HEK293 (cell line): ENCODE measurements around the gene USF3.

Source experiments
- CTCF ChIA-PET: fragments of 350-600 bp; formaldehyde crosslinking; extraction: SDS; loops from one replicate; lab custom pipeline; 2021; ENCODE audit warnings: antibody characterized with exemption; lab: Yijun Ruan, JAX
- POLR2A ChIA-PET: fragments of 300-600 bp; formaldehyde crosslinking; extraction: SDS; loops from one replicate; lab custom pipeline; 2020; ENCODE audit warnings: antibody characterized with exemption, inconsistent platforms; lab: Yijun Ruan, JAX
- H3K27ac ChIP-seq: fragments of 200-500 bp; sonication (Bioruptor generic); 2 replicates; pipeline ENCODE4 v1.5.1; 2014; ENCODE audit warnings: low read depth, low read length, control low read depth, inconsistent platforms; ENCODE audit errors: extremely low read depth
- H3K36me3 ChIP-seq, 2 experiments: fragments of 200-500 bp in 1 of 2; sonication (Bioruptor generic) in 1 of 2; 1 replicate in 1 of 2; 2 replicates in 1 of 2; pipeline ENCODE4 v1.5.1; 2014 to 2017; ENCODE audit warnings: inconsistent platforms in 2 of 2, low read length in 2 of 2; ENCODE audit not compliant: control insufficient read depth in 2 of 2, insufficient read depth in 1 of 2
- H3K4me1 ChIP-seq: fragments of 200-500 bp; sonication (Bioruptor generic); 2 replicates; pipeline ENCODE4 v1.5.1; 2014; ENCODE audit warnings: mild to moderate bottlenecking, low read length, inconsistent platforms; ENCODE audit not compliant: control insufficient read depth, insufficient read depth
- H3K4me3 ChIP-seq: 2 replicates; pipeline ENCODE4 v1.5.1; 2011; ENCODE audit warnings: low read depth, mild to moderate bottlenecking, control low read depth, low read length, moderate library complexity
- H3K9me3 ChIP-seq: fragments of 200-500 bp; sonication (Bioruptor generic); 2 replicates; pipeline ENCODE4 v1.5.1; 2014; ENCODE audit warnings: low read depth, low read length, inconsistent platforms; ENCODE audit not compliant: control insufficient read depth, insufficient read depth
- BCL11A ChIP-seq: fragments of 450-650 bp; formaldehyde crosslinking; IDR thresholded peaks from 2 replicates; pipeline ENCODE4 v1.5.1; 2016; ENCODE audit warnings: low read depth, missing biosample characterization, missing genetic modification characterization
- GFI1B ChIP-seq: fragments of 450-650 bp; formaldehyde crosslinking; IDR thresholded peaks from 2 replicates; pipeline ENCODE4 v1.5.1; 2016; ENCODE audit warnings: missing biosample characterization, missing genetic modification characterization
- GLIS1 ChIP-seq: fragments of 450-650 bp; formaldehyde crosslinking; IDR thresholded peaks from 2 replicates; pipeline ENCODE4 v1.5.1; 2016; ENCODE audit warnings: missing biosample characterization, missing genetic modification characterization
- GLIS2 ChIP-seq: fragments of 450-650 bp; formaldehyde crosslinking; IDR thresholded peaks from 2 replicates; pipeline ENCODE4 v1.5.1; 2016; ENCODE audit warnings: missing biosample characterization, missing genetic modification characterization
- KLF7 ChIP-seq: fragments of 450-650 bp; formaldehyde crosslinking; IDR thresholded peaks from 2 replicates; pipeline ENCODE4 v1.5.1; 2016; ENCODE audit warnings: missing biosample characterization, missing genetic modification characterization, borderline replicate concordance
- ZBTB21 ChIP-seq: fragments of 450-650 bp; formaldehyde crosslinking; IDR thresholded peaks from 2 replicates; pipeline ENCODE4 v1.5.1; 2017; ENCODE audit warnings: missing biosample characterization, missing genetic modification characterization
- ZFP3 ChIP-seq: fragments of 450-650 bp; formaldehyde crosslinking; IDR thresholded peaks from 2 replicates; pipeline ENCODE4 v1.5.1; 2016; ENCODE audit warnings: low read depth, missing biosample characterization, missing genetic modification characterization
- ZNF121 ChIP-seq: fragments of 450-650 bp; formaldehyde crosslinking; IDR thresholded peaks from 2 replicates; pipeline ENCODE4 v1.5.1; 2016; ENCODE audit warnings: missing biosample characterization, missing genetic modification characterization
- ZNF174 ChIP-seq: fragments of 450-650 bp; formaldehyde crosslinking; IDR thresholded peaks from 2 replicates; pipeline ENCODE4 v1.5.0; 2017; ENCODE audit warnings: missing biosample characterization, mild to moderate bottlenecking, missing genetic modification characterization
- ZNF175 ChIP-seq: fragments of 450-650 bp; formaldehyde crosslinking; IDR thresholded peaks from 2 replicates; pipeline ENCODE4 v1.5.1; 2016; ENCODE audit warnings: missing biosample characterization, missing genetic modification characterization
- ZNF214 ChIP-seq: fragments of 450-650 bp; formaldehyde crosslinking; IDR thresholded peaks from 2 replicates; pipeline ENCODE4 v1.5.1; 2017; ENCODE audit warnings: missing biosample characterization, mild to moderate bottlenecking, missing genetic modification characterization, borderline replicate concordance
- ZNF239 ChIP-seq: fragments of 450-650 bp; formaldehyde crosslinking; IDR thresholded peaks from 2 replicates; pipeline ENCODE4 v1.5.1; 2016; ENCODE audit warnings: missing biosample characterization, missing genetic modification characterization
- ZNF311 ChIP-seq: fragments of 450-650 bp; formaldehyde crosslinking; IDR thresholded peaks from 2 replicates; pipeline ENCODE4 v1.5.1; 2017; ENCODE audit warnings: missing biosample characterization, missing genetic modification characterization, borderline replicate concordance
- ZNF324 ChIP-seq: fragments of 450-650 bp; formaldehyde crosslinking; IDR thresholded peaks from 2 replicates; pipeline ENCODE4 v1.5.1; 2016; ENCODE audit warnings: missing biosample characterization, missing genetic modification characterization
- ZNF341 ChIP-seq: fragments of 450-650 bp; formaldehyde crosslinking; IDR thresholded peaks from 2 replicates; pipeline ENCODE4; 2016; ENCODE audit warnings: low read depth, missing biosample characterization, missing genetic modification characterization
- ZNF350 ChIP-seq: fragments of 450-650 bp; formaldehyde crosslinking; IDR thresholded peaks from 2 replicates; pipeline ENCODE4 v1.5.0; 2017; ENCODE audit warnings: missing biosample characterization, mild to moderate bottlenecking, missing genetic modification characterization
- ZNF394 ChIP-seq: fragments of 450-650 bp; formaldehyde crosslinking; IDR thresholded peaks from 2 replicates; pipeline ENCODE4 v1.5.1; 2016; ENCODE audit warnings: missing biosample characterization, missing genetic modification characterization, mild to moderate bottlenecking, moderate library complexity, borderline replicate concordance
- ZNF416 ChIP-seq: fragments of 450-650 bp; formaldehyde crosslinking; IDR thresholded peaks from 2 replicates; pipeline ENCODE4 v1.5.1; 2016; ENCODE audit warnings: missing biosample characterization, missing genetic modification characterization
- ZNF510 ChIP-seq: fragments of 450-650 bp; formaldehyde crosslinking; IDR thresholded peaks from 2 replicates; pipeline ENCODE4 v1.5.1; 2018; ENCODE audit warnings: mild to moderate bottlenecking, missing genetic modification characterization, missing biosample characterization; ENCODE audit not compliant: insufficient replicate concordance
- ZNF514 ChIP-seq: fragments of 450-650 bp; formaldehyde crosslinking; IDR thresholded peaks from 2 replicates; pipeline ENCODE4 v1.5.1; 2016; ENCODE audit warnings: missing biosample characterization, missing genetic modification characterization
- ZNF521 ChIP-seq: fragments of 450-650 bp; formaldehyde crosslinking; IDR thresholded peaks from 2 replicates; pipeline ENCODE4 v1.5.1; 2017; ENCODE audit warnings: missing biosample characterization, mild to moderate bottlenecking, missing genetic modification characterization
- ZNF747 ChIP-seq: fragments of 450-650 bp; formaldehyde crosslinking; IDR thresholded peaks from 2 replicates; pipeline ENCODE4 v1.5.1; 2016; ENCODE audit warnings: missing biosample characterization, missing genetic modification characterization
- TF ChIP-seq, protein P1 (sequence below): fragments of 450-650 bp; formaldehyde crosslinking; IDR thresholded peaks from 2 replicates; pipeline ENCODE4 v1.5.1; 2016; ENCODE audit warnings: missing biosample characterization, missing genetic modification characterization, low read depth
- TF ChIP-seq, protein P2 (sequence below): fragments of 450-650 bp; formaldehyde crosslinking; IDR thresholded peaks from 2 replicates; pipeline ENCODE4 v1.5.1; 2016; ENCODE audit warnings: missing biosample characterization, missing genetic modification characterization
- TF ChIP-seq, protein P3 (sequence below): fragments of 450-650 bp; formaldehyde crosslinking; IDR thresholded peaks from 2 replicates; pipeline ENCODE4 v1.5.1; 2016; ENCODE audit warnings: missing biosample characterization, missing genetic modification characterization
- TF ChIP-seq, protein P4 (sequence below): fragments of 450-650 bp; formaldehyde crosslinking; IDR thresholded peaks from 2 replicates; pipeline ENCODE4 v1.5.1; 2016; ENCODE audit warnings: missing biosample characterization, missing genetic modification characterization
- TF ChIP-seq, protein P5 (sequence below): fragments of 450-650 bp; formaldehyde crosslinking; IDR thresholded peaks from 2 replicates; pipeline ENCODE4; 2016; ENCODE audit warnings: missing biosample characterization, missing genetic modification characterization

Gene USF3

DNA sequence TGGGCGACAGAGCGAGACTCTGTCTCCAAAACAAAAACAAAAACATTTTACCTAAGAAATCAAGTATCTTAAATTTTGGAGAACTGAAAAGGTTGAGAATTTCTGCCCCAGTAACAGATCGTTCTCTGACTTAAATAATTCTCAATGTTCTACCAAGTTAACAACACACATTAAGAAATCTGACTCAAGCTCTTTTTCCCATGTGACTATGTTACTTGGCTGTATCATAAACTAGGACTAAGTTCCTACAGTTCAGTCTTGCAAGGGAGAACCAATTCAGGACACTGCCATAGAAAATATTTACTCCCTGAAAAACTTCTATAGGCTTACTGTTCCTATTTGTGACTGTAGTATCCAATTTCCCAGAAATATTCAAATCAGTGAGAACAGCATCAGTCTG lies 20.9 kb upstream of the USF3 start:
- H3K9me3 ChIP-seq = no peaks in the 10 kb centered on the region
- H3K36me3 ChIP-seq = peaks cover 4 to 41% of the 10 kb centered on the region in 2 experiments; a peak in 1 of 3 replicates
- no peaks in the 10 kb centered on the region for H3K4me1 ChIP-seq
- TF ChIP-seq ZNF175 (tag by site-specific recombination) (no peak), ZNF350 (no peak), ZNF121 (tag by site-specific recombination) (no peak), GLIS1 (no peak), KLF7 (no peak), ZNF324 (tag by site-specific recombination) (no peak), ZNF394 (tag by site-specific recombination) (no peak), ZNF239 (no peak), ZNF514 (no peak), ZNF341 (tag by site-specific recombination) (no peak), ZFP3 (tag by site-specific recombination) (no peak)
- TF ChIP-seq, protein P1, sequence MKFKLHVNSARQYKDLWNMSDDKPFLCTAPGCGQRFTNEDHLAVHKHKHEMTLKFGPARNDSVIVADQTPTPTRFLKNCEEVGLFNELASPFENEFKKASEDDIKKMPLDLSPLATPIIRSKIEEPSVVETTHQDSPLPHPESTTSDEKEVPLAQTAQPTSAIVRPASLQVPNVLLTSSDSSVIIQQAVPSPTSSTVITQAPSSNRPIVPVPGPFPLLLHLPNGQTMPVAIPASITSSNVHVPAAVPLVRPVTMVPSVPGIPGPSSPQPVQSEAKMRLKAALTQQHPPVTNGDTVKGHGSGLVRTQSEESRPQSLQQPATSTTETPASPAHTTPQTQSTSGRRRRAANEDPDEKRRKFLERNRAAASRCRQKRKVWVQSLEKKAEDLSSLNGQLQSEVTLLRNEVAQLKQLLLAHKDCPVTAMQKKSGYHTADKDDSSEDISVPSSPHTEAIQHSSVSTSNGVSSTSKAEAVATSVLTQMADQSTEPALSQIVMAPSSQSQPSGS (tag by site-specific recombination) = no peak
- TF ChIP-seq, protein P2, sequence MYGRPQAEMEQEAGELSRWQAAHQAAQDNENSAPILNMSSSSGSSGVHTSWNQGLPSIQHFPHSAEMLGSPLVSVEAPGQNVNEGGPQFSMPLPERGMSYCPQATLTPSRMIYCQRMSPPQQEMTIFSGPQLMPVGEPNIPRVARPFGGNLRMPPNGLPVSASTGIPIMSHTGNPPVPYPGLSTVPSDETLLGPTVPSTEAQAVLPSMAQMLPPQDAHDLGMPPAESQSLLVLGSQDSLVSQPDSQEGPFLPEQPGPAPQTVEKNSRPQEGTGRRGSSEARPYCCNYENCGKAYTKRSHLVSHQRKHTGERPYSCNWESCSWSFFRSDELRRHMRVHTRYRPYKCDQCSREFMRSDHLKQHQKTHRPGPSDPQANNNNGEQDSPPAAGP (tag by site-specific recombination) = no peak
- TF ChIP-seq, protein P3, sequence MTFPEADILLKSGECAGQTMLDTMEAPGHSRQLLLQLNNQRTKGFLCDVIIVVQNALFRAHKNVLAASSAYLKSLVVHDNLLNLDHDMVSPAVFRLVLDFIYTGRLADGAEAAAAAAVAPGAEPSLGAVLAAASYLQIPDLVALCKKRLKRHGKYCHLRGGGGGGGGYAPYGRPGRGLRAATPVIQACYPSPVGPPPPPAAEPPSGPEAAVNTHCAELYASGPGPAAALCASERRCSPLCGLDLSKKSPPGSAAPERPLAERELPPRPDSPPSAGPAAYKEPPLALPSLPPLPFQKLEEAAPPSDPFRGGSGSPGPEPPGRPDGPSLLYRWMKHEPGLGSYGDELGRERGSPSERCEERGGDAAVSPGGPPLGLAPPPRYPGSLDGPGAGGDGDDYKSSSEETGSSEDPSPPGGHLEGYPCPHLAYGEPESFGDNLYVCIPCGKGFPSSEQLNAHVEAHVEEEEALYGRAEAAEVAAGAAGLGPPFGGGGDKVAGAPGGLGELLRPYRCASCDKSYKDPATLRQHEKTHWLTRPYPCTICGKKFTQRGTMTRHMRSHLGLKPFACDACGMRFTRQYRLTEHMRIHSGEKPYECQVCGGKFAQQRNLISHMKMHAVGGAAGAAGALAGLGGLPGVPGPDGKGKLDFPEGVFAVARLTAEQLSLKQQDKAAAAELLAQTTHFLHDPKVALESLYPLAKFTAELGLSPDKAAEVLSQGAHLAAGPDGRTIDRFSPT (tag by site-specific recombination) = no peak
- TF ChIP-seq, protein P4, sequence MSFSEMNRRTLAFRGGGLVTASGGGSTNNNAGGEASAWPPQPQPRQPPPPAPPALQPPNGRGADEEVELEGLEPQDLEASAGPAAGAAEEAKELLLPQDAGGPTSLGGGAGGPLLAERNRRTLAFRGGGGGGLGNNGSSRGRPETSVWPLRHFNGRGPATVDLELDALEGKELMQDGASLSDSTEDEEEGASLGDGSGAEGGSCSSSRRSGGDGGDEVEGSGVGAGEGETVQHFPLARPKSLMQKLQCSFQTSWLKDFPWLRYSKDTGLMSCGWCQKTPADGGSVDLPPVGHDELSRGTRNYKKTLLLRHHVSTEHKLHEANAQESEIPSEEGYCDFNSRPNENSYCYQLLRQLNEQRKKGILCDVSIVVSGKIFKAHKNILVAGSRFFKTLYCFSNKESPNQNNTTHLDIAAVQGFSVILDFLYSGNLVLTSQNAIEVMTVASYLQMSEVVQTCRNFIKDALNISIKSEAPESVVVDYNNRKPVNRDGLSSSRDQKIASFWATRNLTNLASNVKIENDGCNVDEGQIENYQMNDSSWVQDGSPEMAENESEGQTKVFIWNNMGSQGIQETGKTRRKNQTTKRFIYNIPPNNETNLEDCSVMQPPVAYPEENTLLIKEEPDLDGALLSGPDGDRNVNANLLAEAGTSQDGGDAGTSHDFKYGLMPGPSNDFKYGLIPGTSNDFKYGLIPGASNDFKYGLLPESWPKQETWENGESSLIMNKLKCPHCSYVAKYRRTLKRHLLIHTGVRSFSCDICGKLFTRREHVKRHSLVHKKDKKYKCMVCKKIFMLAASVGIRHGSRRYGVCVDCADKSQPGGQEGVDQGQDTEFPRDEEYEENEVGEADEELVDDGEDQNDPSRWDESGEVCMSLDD (tag by site-specific recombination) = no peak
- TF ChIP-seq, all 188 proteins: peak for 0
- ChIA-PET POLR2A (no interaction called here), CTCF (interaction anchor here (0.6 kb wide), 1 partner anchor 135 kb away, joined by 3 read pairs; no protein-coding TSS in a partner anchor)
- H3K4me3 ChIP-seq = no peak overlapping the region
- H3K27ac ChIP-seq = no peak overlapping the region

DNA sequence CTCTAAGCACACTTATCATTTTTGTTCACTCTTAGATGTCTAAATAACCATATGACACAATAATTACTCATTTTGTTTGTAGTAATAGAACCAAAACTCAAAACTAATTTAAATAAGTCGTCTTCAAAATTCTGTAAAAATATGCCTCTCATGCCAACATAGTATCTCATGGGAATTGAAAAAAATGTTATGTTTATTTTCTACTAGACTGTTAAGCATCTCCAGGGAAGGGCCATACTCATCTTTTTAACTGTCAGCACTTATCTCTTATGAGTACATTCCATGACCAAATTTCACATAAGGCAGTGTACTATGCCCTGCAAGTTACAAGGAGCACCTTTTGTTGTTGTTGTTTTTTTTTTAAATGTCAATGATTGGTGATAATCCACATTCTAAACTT lies 18.3 kb upstream of the USF3 start:
- H3K9me3 ChIP-seq = no peaks in the 10 kb centered on the region
- ChIA-PET POLR2A (no interaction called here), CTCF (interaction anchor here (0.8 kb wide), 1 partner anchor 12 kb away, joined by 6 read pairs; no protein-coding TSS in a partner anchor)
- TF ChIP-seq ZNF311 (tag by site-specific recombination) (no peak), ZNF341 (tag by site-specific recombination) (no peak), ZNF416 (tag by site-specific recombination) (no peak), ZNF521 (tag by site-specific recombination) (no peak), ZNF174 (no peak), BCL11A (tag by site-specific recombination) (no peak), ZBTB21 (tag by site-specific recombination) (no peak), ZNF214 (tag by site-specific recombination) (no peak), ZNF747 (no peak), ZNF394 (tag by site-specific recombination) (no peak), ZNF510 (tag by site-specific recombination) (no peak), GLIS2 (no peak), GFI1B (tag by site-specific recombination) (no peak)
- TF ChIP-seq, protein P5, sequence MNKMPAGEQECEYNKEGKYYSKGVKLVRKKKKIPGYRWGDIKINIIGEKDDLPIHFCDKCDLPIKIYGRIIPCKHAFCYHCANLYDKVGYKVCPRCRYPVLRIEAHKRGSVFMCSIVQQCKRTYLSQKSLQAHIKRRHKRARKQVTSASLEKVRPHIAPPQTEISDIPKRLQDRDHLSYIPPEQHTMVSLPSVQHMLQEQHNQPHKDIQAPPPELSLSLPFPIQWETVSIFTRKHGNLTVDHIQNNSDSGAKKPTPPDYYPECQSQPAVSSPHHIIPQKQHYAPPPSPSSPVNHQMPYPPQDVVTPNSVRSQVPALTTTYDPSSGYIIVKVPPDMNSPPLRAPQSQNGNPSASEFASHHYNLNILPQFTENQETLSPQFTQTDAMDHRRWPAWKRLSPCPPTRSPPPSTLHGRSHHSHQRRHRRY (tag by site-specific recombination) = no peak
- no peaks in the 10 kb centered on the region for H3K4me1 ChIP-seq
- H3K4me3 ChIP-seq = no peak overlapping the region
- H3K27ac ChIP-seq = no peak overlapping the region
- H3K36me3 ChIP-seq = peaks cover 0 to 15% of the 10 kb centered on the region in 2 experiments; a peak in 1 of 3 replicates
